Middle frontal gyrus (tissue), 1 donor: ENCODE measurements around the gene MGP.

Experiments used
- DNase-seq: peaks from one replicate; pipeline ENCODE4 v3.0.0-alpha.2; 2015; ENCODE audit warnings: low spot score; ENCODE audit errors: extremely low spot score

MGP gene

GRCh38 chr12:14885718-14886221 is at the start of gene MGP:
Gene MGP, minus strand, starts transcription at chr12:14885854. Its CDS starts 63 bp downstream, at chr12:14885791.
- no peak for DNase-seq

DNA sequence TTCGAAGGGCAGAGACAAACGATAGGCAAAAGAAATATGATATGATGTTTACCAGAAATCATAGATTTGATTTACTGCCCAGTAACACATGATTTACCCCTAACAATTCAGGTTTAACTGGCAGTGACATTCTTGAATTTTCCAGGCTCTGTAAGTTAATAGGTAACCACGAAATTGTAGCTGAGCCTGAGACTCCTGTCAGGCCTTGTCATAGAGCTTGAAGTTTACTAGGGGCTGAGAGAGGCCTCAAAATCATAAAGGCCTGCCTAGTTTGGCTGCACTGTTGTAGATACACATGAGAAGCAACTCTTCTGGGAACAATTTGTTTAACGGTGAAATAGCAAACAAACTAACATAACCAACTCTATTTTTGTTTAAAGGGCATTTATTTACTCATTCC is 49.4 kb upstream of the MGP start:
- DNase-seq = no peak

DNA sequence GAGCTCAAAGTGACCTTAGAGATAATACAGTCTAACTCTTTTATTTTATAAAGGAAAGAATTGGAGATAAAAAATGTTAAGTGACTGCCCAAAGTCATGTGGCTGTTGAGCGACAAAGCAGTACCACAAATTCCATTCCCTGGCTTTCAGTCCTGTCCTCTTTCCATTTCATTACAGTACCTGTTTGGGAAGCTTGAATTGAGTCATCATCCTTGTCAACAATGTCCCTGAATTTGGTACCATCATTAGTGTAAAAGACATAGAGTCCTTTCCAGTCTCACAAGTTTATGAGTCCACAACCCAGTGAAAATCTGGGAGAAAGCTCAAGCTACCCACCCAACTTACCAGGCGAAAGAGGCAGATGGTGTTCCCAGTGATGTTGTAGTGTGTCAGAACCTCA is 48.9 kb upstream of the MGP start:
- DNase-seq = no peak

DNA sequence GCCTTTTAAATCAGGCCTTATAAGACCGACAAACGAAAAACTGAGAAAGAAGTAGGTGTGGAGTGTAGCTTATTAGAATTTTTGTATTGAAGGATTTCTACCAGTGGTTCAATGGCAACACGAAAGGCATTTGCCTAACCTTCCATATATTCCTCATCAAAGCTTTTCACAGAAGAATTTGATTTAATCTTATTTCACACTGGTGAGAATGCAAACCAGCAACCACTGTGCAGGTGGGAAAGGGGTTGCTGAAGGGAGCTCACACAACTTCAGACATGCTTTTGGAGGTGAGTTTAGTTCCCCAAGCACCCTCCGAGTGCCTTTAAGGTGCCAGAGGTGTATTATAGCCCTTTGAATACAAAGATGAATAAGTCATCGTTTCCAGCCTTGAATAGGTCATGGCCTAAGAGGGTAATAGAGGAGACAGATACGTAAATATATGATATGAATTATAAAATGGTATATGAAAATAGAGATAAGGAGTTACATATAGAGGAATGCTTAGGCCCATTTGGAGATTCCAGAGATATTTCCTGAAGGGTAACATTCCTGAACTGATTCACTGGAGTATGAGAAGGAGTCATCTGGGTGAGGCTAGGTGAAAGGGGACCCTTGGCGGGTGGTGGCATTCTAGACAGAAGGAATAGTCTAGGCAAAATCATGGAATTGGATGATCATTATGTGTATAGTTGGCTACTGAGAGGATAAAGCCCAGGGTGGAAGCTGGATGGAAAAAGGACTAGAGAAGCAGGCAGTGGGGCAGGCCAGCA is 46.3 kb upstream of the MGP start:
- no peak for DNase-seq

GRCh38 chr12:14931359-14931758 is 45.7 kb upstream of the MGP start:
- DNase-seq = no peak

DNA sequence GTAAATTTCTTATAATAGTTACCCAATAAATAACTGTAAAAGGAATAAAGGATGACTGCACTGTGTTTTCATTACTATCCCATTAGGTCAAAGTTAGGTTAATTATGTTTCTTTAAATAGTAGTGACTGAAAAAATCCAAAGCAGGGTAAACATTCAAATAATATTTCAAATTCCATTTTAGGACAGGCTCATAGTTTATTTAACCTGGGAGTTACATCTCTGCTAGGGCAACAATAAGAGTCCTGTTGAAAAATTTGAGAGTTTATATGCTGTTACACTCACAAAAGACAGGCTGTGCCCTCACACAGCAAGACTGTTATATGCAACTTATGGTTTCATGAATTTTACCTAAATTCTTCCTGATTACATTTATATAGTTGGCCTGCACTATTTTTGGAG is 44.6 kb upstream of the MGP start:
- no peak for DNase-seq

DNA sequence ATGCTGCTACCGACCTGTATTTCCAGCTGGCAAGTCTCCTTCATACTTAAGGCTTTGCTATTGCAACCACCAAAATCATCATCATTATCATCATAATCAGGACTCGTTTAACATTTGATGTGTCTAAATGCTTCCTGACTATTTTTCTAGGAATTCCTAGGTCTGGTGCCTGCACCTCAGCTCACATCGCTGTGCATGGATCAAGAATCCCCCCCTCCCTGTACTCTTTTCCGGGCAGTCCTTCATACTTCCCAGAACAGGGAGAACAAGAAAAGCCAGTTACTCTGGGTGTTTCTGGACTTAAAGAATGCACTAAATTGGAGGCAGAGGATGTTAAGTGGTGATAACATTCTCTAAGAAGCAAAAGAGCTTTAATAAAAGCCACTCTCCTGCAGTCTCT is 43.3 kb upstream of the MGP start:
- DNase-seq = no peak

DNA sequence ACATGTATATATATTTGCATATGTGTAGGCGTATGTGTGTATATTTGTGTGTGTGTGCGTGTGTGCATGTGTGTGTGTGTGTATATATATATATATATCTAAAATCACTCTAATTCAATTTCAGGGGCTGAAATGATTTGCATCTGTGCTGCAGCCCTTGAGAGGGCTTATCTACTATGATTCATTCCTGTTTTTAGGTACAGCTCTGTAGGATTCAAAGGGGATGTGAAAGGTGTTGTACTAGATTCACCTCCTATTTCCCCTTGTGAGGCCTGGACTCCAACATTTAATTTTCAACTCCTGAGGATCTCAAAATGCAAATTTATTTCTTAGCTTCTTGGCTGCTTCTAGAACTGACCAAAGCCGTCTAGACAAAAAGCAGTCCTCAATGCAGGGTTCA is 41.6 kb upstream of the MGP start:
- DNase-seq = no peak

- no peak for DNase-seq
Measured at GRCh38 chr12:14924541-14924940, 38.9 kb upstream of the MGP start.

GRCh38 chr12:14923944-14924343 is 38.3 kb upstream of the MGP start:
- DNase-seq = no peak

DNA sequence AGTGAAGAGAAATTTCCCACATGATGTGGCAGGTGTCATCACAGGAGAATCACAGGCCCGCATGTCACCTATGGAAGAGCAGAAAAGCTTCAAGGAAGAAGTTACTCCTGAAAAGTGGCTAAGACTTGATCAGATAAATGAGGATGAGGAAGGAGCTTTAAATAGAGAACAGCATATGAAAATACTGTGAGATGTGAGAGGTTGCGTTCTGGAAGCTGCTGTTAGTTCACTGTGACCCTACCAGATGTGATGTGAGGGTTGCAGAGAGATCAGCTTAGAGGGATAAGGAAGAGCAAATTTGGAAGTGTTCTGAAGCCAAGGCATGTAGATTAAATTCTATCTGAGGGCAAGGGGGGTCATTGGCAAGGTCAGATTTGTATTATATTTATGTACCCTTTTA is 35.6 kb upstream of the MGP start:
- no peak for DNase-seq

DNA sequence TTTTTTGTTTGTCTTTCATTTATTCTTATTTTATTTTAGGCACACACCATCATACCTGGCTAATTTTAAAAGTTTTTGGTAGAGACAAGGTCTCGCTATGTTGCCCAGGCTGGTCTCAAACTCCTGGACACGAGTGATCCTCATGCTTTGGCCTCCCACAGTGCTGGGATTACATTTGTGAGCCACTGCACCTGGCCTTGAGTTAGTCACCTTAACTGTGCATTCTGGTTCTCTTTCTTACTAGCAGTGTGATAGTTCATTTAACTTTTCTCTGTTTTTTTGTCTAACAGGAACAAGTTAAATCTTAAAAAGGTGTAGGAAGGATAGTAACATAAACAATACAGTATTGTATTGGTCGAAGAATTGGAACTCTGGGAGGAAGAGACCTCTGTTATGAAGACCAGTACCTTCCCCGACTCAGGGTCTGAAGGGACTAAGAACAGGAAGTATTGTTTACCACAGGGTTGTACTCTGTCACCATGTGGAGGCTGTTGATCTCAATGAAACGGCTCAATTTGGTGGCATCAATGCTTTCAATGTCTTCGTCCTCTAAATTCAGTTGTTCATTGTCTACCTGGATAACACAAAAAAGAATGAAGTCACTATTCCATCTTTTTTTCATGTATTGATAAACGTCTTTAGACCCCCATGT is 34.9 kb upstream of the MGP start:
- no peak for DNase-seq

GRCh38 chr12:14919455-14919854 is 33.8 kb upstream of the MGP start:
- DNase-seq = no peak

DNA sequence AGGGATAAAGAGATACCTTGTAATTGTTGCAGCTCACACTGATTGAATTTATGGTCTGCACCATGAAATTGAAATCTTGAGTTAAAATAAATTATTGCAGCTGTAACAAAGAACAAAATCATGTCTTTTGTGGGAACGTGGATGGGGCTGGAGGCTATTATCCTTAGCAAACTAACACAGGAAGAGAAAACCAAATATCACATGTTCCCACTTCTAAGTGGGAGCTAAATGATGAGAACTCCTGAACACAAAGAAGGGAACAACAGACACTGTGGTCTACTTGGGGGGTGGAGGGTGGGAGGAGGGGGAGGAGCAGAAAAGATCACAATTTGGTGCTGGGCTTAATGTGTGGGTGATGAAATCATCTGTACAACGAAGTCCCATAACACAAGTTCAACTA is 30.1 kb upstream of the MGP start:
- DNase-seq = no peak

DNA sequence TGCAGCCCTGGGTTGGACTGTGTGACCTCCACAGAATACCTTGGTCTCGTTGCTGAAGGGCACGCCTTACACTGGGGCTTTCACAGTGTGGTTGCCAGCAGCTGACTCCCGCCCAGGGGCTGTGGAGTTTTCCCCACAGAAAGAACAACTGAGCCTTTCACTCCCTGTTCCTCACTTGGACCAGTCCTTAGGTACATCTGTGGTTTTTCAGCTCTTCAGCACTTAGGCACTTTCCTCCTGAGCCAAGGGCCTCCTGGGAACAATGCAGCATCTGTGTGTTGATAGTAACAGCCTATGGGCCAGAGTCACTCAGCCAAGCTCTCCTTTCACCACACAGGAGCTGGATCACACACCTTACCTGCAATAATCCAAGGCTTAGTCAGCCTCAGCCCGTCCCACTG is 27.7 kb upstream of the MGP start:
- no peak for DNase-seq

GRCh38 chr12:14911131-14911530 is 25.5 kb upstream of the MGP start:
- DNase-seq = no peak

- no peak for DNase-seq
Measured at GRCh38 chr12:14910090-14910915, 24.6 kb upstream of the MGP start.

DNA sequence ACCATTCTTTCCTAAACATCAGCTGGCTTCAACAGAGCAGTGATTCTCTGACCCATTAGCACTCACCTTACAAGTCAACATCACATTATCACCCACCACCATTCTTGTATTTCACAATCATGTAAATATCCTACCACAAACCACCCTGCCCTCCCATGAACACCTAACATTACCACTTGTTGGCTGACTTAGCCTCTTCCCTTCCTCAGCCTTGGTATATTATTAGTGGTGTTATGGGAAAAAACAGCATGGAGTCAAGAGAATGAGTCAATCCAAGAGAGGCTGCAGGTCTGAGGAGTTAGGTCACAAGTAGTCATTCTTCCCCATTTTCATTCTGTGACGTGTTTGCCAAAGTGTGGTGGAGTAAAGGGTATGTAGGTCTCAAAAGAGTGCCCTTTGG is 22.3 kb upstream of the MGP start:
- no peak for DNase-seq

DNA sequence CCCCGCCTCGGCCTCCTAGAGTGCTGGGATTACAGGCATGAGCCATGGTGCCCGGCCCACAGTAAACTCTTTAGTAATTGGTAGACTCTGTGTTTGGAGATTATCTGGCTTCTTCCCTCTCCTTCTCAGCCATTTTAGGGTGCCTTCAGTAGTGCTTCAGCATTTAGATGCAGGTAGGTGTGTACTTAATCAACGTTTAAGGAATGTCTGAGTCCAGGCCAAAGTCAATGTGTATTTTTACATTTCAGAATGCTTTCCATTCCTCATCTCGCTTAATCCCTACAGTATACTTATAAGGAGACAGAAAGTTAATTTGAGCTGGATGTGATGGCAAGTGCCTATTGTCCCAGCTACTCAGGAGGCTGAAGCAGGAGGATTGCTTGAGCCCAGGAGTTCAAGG is 20.5 kb upstream of the MGP start:
- no peak for DNase-seq

DNA sequence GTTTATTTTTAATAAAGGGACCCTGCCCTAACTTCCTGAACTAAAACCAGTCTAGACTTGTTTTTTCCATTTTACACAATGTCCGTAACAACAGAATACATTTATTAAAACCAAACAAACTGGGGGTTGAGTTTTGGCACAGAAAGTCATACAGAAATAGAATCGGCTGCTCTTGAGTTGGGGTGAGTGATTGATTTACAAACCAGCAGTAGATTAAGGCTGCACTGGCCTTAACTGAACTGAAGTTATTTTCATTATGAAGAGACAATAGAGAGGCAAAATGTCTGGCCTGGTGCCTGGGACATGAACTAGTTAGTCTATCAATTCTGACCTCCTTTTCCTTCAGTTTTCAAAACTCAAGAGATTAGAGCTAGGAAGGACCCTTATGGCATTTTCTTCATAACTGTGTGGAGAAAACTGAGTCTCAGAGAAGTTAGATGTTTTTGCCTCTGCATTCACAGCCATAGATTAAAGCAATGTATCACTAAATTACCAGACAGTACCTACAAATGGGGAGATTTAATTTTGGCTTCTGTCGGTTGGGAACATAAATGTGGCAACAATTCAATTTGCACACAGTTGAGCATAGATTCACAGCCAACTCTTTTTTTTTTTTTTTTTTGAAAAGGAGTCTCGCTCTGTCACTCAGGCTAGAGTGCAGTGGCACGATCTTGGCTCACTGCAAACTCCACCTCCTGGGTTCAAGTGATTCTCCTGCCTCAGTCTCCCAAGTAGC is 19.8 kb upstream of the MGP start:
- DNase-seq = no peak

- no peak for DNase-seq
Measured at GRCh38 chr12:14904854-14905253, 19.2 kb upstream of the MGP start.
